Astrocyte (in vitro differentiated cells and primary cell): ENCODE data around the gene TFAM. TPM values are rescaled to one million over a fixed set of nuclear protein-coding genes. Genes with fewer than 3 reads are reported as not detected.

ENCODE experiments used
- DNase-seq: peaks from one replicate; pipeline ENCODE4 v3.0.0-alpha.2; 2010; ENCODE audit warnings: low read depth
- FAIRE-seq: peaks from 2 replicates; lab custom pipeline; 2011; peaks lifted over from hg19 to GRCh38; lab: Jason Lieb, UNC
- H2AFZ ChIP-seq: 2 replicates; pipeline ENCODE4 v1.6.0; 2012; ENCODE audit warnings: low read depth, low read length, inconsistent platforms
- H3K27ac ChIP-seq: 2 replicates; pipeline ENCODE4 v1.5.1; 2011; ENCODE audit warnings: low read depth, low read length, inconsistent platforms
- H3K27me3 ChIP-seq: 2 replicates; pipeline ENCODE4 v1.6.0; 2011; ENCODE audit warnings: low read length, inconsistent platforms; ENCODE audit not compliant: insufficient read depth
- H3K36me3 ChIP-seq: 2 replicates; pipeline ENCODE4 v1.5.1; 2011; ENCODE audit warnings: low read length, inconsistent platforms; ENCODE audit not compliant: insufficient read depth
- H3K4me1 ChIP-seq: 2 replicates; pipeline ENCODE4 v1.5.1; 2011; ENCODE audit warnings: low read length, inconsistent platforms; ENCODE audit not compliant: insufficient read depth
- H3K4me2 ChIP-seq: 2 replicates; pipeline ENCODE4 v1.6.0; 2012; ENCODE audit warnings: low read length, inconsistent platforms
- H3K4me3 ChIP-seq: 2 replicates; pipeline ENCODE4 v1.5.1; 2011; ENCODE audit warnings: low read depth, mild to moderate bottlenecking, low read length, inconsistent platforms; ENCODE audit not compliant: insufficient read depth
- H3K79me2 ChIP-seq: 2 replicates; pipeline ENCODE4 v1.6.0; 2012; ENCODE audit warnings: mild to moderate bottlenecking, low read length, inconsistent platforms; ENCODE audit not compliant: insufficient read depth
- H3K9ac ChIP-seq: 2 replicates; pipeline ENCODE4 v1.6.0; 2012; ENCODE audit warnings: mild to moderate bottlenecking, low read length, inconsistent platforms
- H3K9me3 ChIP-seq: 2 replicates; pipeline ENCODE4 v1.5.1; 2012; ENCODE audit warnings: low read depth, mild to moderate bottlenecking, low read length, inconsistent platforms; ENCODE audit not compliant: insufficient read depth
- H4K20me1 ChIP-seq: 2 replicates; pipeline ENCODE4 v1.6.0; 2012; ENCODE audit warnings: low read length, inconsistent platforms; ENCODE audit not compliant: insufficient read depth
- H3K27ac Mint-ChIP-seq: one replicate; pipeline ENCODE4 v1.8.0; 2021; ENCODE audit warnings: mild to moderate bottlenecking, mixed read lengths; ENCODE audit not compliant: unreplicated experiment
- H3K27me3 Mint-ChIP-seq: one replicate; pipeline ENCODE4 v1.8.0; 2021; ENCODE audit warnings: low read depth, mixed read lengths; ENCODE audit not compliant: unreplicated experiment
- H3K36me3 Mint-ChIP-seq: one replicate; pipeline ENCODE4 v1.8.0; 2021; ENCODE audit warnings: low read depth, mixed read lengths; ENCODE audit not compliant: unreplicated experiment
- H3K4me1 Mint-ChIP-seq: one replicate; pipeline ENCODE4 v1.8.0; 2021; ENCODE audit warnings: low read depth, mixed read lengths; ENCODE audit not compliant: unreplicated experiment
- H3K4me3 Mint-ChIP-seq: one replicate; pipeline ENCODE4 v1.8.0; 2021; ENCODE audit warnings: mild to moderate bottlenecking, moderate library complexity, mixed read lengths; ENCODE audit not compliant: unreplicated experiment
- H3K9me3 Mint-ChIP-seq: one replicate; pipeline ENCODE4 v1.8.0; 2021; ENCODE audit warnings: mild to moderate bottlenecking, mixed read lengths; ENCODE audit not compliant: unreplicated experiment
- EZH2 ChIP-seq: IDR thresholded peaks from 2 replicates; pipeline ENCODE4 v1.6.1; 2012; ENCODE audit warnings: mild to moderate bottlenecking, low read length, inconsistent platforms; ENCODE audit not compliant: insufficient read depth
- total RNA-seq: library from RNA; stranded (reverse); gene quantifications from 2 replicates; pipeline ENCODE4 v1.2.1, GENCODE V29; 2021
- TF ChIP-seq, protein P1 (sequence below): IDR thresholded peaks from 2 replicates; pipeline ENCODE4 v1.5.1; 2011; ENCODE audit warnings: low read depth, mild to moderate bottlenecking, inconsistent platforms, low read length, moderate library complexity; ENCODE audit not compliant: insufficient read depth

Gene TFAM
- total RNA-seq, 1 donor from 2014 or later = 41.4 TPM

DNA sequence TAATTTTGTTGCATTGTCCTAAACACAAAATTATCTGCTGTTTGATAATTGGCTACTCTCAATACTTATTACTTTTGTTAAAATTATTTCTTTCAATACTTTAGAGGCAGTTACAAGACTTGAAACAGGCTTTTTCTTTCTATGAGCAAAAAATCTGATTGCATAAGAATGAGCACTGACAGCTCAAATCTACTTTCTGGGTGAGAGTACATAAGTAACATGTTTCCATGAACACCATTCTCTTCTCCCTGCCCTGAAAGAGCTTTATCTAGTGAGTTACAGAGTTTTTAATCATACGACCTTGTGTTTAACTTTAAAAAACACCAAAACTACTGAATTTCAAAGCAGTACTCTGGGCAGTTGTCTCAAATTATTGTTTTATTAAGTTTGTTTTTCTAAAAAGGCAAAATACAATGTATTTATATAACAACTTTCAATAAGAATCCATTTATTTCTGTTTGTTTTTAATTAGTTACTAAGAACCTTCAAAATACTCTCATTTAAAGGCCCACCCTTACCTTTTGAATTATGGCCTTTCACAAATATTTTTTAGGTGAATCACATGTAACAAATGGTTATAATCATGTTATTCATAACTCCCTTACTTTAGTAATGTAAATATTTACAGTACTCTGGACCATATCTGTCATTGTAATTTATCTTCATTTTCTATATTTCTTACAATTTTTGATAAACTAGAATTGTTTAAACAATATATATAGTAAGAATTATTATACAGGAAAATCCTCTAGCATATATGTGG lies 23.0 kb upstream of the TFAM start:
- Histone ChIP-seq H3K9me3 (no peaks in the 10 kb centered on the region), H3K36me3 (peaks cover 3% of the 10 kb centered on the region), H3K27me3 (no peaks in the 10 kb centered on the region), H3K4me3 (no peak overlapping the region), H3K79me2 (peaks cover 16% of the 10 kb centered on the region), H3K27ac (no peak overlapping the region), H3K9ac (no peak overlapping the region), H4K20me1 (peaks cover 18% of the 10 kb centered on the region), H3K4me2 (no peak overlapping the region), H2AFZ (no peak overlapping the region), H3K4me1 (no peaks in the 10 kb centered on the region)
- H3K27me3 Mint-ChIP-seq = no peaks in the 10 kb centered on the region
- FAIRE-seq (no peak), DNase-seq (no peak)
- no peaks in the 10 kb centered on the region for H3K36me3 Mint-ChIP-seq
- H3K4me3 Mint-ChIP-seq = no peak overlapping the region
- peaks cover 3% of the 10 kb centered on the region for H3K4me1 Mint-ChIP-seq
- no peak overlapping the region for H3K27ac Mint-ChIP-seq
- no peaks in the 10 kb centered on the region for H3K9me3 Mint-ChIP-seq
- TF ChIP-seq EZH2 = no peak
- TF ChIP-seq, protein P1, sequence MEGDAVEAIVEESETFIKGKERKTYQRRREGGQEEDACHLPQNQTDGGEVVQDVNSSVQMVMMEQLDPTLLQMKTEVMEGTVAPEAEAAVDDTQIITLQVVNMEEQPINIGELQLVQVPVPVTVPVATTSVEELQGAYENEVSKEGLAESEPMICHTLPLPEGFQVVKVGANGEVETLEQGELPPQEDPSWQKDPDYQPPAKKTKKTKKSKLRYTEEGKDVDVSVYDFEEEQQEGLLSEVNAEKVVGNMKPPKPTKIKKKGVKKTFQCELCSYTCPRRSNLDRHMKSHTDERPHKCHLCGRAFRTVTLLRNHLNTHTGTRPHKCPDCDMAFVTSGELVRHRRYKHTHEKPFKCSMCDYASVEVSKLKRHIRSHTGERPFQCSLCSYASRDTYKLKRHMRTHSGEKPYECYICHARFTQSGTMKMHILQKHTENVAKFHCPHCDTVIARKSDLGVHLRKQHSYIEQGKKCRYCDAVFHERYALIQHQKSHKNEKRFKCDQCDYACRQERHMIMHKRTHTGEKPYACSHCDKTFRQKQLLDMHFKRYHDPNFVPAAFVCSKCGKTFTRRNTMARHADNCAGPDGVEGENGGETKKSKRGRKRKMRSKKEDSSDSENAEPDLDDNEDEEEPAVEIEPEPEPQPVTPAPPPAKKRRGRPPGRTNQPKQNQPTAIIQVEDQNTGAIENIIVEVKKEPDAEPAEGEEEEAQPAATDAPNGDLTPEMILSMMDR = no peak

DNA sequence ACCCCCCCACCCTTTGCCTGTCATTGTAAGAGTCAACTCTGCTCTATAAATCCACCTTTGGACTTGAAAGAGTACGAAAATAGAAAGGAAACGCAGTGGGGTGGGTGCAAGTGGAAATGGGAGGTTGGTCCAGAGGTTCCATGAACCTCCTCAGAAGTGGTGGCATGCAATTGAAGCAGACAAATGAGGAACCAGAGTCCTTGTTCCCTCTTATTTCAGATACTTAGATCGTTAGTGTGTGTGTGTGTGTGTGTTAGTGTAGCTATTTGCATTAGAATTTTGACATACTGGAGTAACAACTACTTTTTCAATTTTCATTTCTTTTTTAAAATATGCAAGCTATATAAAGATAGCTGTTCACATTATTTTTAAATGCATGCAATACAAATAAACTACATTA lies 18.1 kb upstream of the TFAM start:
- Histone ChIP-seq H3K9ac (no peak overlapping the region), H3K79me2 (no peaks in the 10 kb centered on the region), H3K27me3 (no peaks in the 10 kb centered on the region), H3K4me1 (no peaks in the 10 kb centered on the region), H3K4me3 (no peak overlapping the region), H2AFZ (no peak overlapping the region), H4K20me1 (no peaks in the 10 kb centered on the region), H3K9me3 (no peaks in the 10 kb centered on the region), H3K4me2 (no peak overlapping the region), H3K27ac (no peak overlapping the region), H3K36me3 (peaks cover 3% of the 10 kb centered on the region)
- TF ChIP-seq, protein P1 = no peak
- TF ChIP-seq EZH2 = no peak
- DNase-seq = no peak
- FAIRE-seq = no peak
- no peaks in the 10 kb centered on the region for H3K36me3 Mint-ChIP-seq
- H3K27me3 Mint-ChIP-seq = no peaks in the 10 kb centered on the region
- H3K27ac Mint-ChIP-seq = no peak overlapping the region
- H3K4me3 Mint-ChIP-seq = no peak overlapping the region
- no peaks in the 10 kb centered on the region for H3K4me1 Mint-ChIP-seq
- H3K9me3 Mint-ChIP-seq = no peaks in the 10 kb centered on the region

DNA sequence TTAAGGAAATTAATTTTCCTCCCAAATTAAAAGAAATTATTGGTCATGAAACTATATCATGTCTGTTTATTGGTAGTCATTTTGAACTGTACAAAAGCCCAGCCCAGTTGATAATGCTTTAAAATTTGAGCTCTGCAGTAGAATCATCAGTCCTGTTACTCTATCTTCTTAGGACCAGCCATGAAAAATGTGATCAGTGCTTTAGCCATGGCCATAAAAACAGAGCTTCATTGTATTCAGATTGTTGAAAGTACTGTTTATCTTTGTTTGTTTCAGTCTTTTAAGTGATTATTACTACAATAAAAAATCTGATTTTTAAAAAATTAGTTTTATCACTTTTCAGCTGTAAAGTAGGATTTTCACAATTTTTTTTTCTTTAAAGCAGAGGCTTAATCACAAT lies 13.7 kb upstream of the TFAM start:
- no peaks in the 10 kb centered on the region for H3K9me3 Mint-ChIP-seq
- H3K27me3 Mint-ChIP-seq = no peaks in the 10 kb centered on the region
- H3K36me3 Mint-ChIP-seq = no peaks in the 10 kb centered on the region
- no peaks in the 10 kb centered on the region for H3K4me1 ChIP-seq
- H4K20me1 ChIP-seq = no peaks in the 10 kb centered on the region
- TF ChIP-seq EZH2 = no peak
- TF ChIP-seq, protein P1 = no peak
- no peak overlapping the region for H2AFZ ChIP-seq
- H3K9me3 ChIP-seq = no peaks in the 10 kb centered on the region
- DNase-seq = no peak
- H3K4me2 ChIP-seq = no peak overlapping the region
- H3K27me3 ChIP-seq = no peaks in the 10 kb centered on the region
- no peak overlapping the region for H3K27ac ChIP-seq
- no peak overlapping the region for H3K27ac Mint-ChIP-seq
- no peak overlapping the region for H3K4me3 ChIP-seq
- peaks cover 3% of the 10 kb centered on the region for H3K36me3 ChIP-seq
- FAIRE-seq = no peak
- no peaks in the 10 kb centered on the region for H3K4me1 Mint-ChIP-seq
- H3K4me3 Mint-ChIP-seq = no peak overlapping the region
- H3K79me2 ChIP-seq = no peaks in the 10 kb centered on the region
- H3K9ac ChIP-seq = no peak overlapping the region
